GM12872 (cell line): ENCODE data around the gene MYOF.

ENCODE experiments used
- TF ChIP-seq, protein P1 (sequence below): IDR thresholded peaks from 3 replicates; pipeline ENCODE4 v1.5.1; 2011; ENCODE audit warnings: low read depth, mild to moderate bottlenecking, low read length, moderate library complexity; ENCODE audit not compliant: insufficient read depth

MYOF gene

DNA sequence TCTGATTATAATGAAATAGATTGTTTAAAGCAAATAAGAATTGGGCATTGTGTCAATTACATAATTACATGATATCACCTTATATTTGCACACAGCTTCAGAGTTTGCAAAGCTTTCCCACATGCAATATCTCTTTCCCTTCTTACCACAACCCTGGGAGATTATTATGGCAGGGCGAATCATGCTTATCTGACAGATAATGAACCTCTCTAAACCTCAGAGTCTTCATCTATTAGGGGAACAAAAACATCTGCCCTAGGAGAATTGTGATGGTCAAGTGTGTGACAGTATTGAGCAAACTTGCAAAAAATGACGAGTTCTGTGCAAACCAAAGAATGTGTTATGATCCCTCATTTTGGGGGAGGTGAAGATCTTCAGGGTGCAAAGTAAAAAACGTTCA, 90.0 kb downstream of the MYOF start:
- TF ChIP-seq, protein P1, sequence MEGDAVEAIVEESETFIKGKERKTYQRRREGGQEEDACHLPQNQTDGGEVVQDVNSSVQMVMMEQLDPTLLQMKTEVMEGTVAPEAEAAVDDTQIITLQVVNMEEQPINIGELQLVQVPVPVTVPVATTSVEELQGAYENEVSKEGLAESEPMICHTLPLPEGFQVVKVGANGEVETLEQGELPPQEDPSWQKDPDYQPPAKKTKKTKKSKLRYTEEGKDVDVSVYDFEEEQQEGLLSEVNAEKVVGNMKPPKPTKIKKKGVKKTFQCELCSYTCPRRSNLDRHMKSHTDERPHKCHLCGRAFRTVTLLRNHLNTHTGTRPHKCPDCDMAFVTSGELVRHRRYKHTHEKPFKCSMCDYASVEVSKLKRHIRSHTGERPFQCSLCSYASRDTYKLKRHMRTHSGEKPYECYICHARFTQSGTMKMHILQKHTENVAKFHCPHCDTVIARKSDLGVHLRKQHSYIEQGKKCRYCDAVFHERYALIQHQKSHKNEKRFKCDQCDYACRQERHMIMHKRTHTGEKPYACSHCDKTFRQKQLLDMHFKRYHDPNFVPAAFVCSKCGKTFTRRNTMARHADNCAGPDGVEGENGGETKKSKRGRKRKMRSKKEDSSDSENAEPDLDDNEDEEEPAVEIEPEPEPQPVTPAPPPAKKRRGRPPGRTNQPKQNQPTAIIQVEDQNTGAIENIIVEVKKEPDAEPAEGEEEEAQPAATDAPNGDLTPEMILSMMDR: no peak

DNA sequence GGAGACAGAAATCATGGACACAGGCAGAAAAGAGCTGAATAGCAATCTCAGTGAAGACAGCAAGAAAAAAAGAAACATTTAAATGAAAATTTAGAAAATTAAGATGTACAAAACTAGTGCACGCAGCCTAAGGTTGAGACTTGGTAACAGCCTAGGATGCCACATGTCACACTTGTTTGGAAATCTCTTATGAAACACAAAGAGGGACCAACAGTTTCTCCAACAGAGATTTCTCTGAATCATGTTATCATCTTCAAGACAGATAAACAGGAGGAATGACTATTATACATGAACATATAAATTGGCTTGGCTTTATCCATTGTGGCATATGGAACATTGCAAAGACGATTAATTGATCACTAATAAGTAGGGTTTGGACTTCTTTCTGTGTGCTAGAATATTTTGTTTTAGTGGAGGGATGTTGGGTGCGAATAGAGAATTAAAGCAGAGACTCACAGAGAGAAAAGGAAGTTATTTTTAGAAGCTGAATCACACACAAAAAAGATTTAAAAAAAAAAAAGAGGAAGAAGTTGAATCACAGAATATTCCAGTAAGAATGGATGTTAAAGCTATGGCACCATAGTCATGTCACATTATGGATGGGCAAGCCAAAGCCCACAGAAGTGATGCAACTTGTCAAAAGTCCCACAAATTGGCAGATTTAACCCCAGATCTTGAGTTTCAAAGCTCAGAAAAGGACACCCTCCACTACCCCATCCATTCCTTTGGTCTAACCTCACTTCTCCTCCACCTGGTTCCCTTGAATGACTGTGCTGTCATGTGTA, 91.6 kb downstream of the MYOF start:
- TF ChIP-seq, protein P1: no peak

DNA sequence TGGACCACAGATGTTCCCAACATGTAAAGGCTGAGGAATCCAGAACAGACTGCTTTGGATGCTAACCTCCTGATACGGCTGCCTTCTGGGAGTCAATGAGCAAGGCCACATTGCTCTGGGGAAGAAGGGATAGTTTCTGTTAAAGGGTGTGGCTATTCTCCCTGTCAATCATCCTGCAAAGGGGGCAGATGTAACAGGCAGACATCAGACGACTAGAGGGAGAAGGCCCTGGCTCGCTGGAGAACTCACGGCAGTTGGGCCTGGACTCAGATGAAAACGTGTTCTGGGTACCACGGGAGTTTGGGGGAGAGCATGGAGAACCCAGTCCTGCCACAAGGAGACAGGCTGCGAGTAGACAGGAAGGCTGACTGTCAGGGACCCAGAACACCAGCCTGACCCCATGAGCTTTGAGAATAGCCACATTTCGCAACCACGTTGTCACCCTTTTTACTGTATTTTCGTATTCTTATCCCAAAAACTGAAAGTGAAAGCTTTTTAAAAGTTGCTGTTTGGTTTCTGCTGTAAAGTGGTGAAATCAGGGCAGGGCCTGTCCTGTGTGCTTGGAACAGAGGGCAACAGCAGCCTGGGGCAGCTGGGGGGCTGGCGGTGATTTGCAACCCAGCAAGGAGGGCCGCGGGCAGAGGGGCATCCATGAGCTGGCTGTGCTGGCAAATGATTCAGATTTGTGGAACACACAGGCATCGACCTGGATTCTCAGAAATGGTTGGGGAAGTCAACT, 95.3 kb downstream of the MYOF start:
- TF ChIP-seq, protein P1: no peak

DNA sequence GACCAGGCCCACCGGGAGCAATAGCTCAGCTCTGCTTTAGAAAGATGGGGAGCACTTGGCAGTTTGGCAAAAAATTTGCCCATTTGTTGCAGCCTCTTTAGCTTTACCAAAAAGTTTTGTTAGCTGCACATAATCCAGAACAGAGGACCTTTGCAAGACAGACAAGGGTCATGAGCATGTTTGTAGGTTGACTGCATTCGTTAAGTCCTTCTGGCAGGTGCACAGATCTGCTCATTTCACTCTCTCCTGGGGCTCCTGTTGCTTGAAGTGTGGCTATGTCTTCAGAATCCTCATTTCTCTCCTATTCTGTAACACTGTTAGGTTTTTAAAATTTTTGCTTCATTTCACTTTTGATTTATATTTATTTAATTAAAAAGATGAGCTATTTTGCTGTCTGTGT, 96.8 kb downstream of the MYOF start:
- TF ChIP-seq, protein P1: no peak

DNA sequence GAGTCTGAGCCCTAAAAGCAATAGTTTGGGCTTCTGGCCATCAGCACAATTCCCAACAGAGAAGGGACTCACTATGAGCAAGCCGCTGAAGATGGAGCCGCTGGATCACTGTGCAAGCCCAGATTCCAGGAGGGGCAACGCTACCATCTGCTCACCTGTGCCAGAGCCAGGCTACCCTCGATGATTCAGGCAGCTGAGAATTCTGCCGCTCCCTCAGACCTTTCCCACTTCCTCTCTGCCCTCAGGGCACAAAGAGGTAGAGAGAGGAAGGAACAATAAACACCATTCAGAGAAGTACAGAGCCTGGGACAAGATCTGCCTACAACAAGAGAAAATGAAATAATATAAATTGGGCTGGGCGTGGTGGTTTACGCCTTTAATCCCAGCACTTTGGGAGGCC, 98.1 kb downstream of the MYOF start:
- TF ChIP-seq, protein P1: no peak

DNA sequence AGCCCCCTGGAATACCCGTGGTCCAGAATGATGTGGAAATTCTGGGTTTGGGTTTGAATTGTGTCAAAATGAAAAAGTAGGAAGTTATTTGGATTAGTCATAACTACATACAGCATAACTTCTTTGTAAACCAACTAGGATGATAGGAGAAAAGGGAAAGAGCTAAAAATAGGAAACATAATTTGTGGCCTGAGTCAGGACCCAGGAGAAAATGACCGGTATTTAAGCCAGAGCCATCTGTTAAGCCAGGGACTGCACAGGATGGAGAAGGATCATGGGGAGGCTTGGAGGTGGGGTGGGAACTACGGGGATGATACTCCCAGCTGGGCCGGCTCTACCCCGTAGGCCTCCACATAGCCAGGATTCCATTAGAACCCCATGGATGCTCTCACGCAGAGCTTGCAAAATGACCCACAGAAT, 98.6 kb downstream of the MYOF start:
- TF ChIP-seq, protein P1: no peak

DNA sequence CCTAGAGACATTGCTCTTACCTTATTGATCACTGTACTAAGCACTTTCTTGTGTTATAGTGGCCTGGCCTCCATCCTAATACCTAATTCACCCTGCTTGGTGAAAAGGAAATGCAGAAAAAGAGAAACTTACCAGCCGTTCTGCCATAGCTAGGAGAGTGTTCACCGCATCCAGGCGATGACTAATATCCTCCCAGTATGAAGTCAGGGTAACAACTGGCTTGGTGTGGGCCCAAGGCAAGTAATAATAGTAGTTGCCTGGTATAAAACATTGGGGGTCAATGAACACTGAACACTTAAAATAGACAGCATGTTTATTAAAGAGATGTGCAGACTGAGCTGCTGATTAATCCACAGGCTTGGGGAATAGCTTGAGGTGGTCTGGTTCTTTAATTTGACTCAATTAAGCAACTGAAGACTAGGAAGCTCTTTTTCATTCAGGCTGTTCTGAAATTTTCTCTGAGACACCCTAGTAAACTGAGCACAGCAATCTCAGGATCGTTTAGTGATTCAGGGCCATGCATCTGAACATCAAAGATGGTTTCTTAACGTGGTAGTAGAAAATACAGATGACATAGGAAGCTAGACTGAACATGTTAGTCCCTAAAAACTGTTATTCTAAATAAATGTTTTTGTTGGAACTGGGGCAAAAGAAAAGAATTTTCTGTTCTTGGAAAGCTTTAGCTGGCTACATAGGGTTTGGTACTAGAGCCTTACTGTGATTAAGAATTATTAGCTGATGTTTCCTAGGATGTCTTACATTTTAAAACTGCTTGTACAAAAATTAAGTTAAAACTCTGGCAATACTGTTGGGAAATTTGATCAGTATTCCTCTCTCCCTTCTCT, 102.2 kb downstream of the MYOF start:
- TF ChIP-seq, protein P1: no peak
